Stimulated activated CD4-positive, alpha-beta T cell treated with anti-CD3 and anti-CD28 coated beads, Interleukin-2, amount 100 ng/mL, for 4 hours (primary cell): ENCODE results near the gene UMODL1.

ENCODE experiments used
- DNase-seq: peaks from one replicate; pipeline ENCODE4 v3.0.0-alpha.2; 2020; ENCODE audit warnings: low read depth

Gene UMODL1, protein sequence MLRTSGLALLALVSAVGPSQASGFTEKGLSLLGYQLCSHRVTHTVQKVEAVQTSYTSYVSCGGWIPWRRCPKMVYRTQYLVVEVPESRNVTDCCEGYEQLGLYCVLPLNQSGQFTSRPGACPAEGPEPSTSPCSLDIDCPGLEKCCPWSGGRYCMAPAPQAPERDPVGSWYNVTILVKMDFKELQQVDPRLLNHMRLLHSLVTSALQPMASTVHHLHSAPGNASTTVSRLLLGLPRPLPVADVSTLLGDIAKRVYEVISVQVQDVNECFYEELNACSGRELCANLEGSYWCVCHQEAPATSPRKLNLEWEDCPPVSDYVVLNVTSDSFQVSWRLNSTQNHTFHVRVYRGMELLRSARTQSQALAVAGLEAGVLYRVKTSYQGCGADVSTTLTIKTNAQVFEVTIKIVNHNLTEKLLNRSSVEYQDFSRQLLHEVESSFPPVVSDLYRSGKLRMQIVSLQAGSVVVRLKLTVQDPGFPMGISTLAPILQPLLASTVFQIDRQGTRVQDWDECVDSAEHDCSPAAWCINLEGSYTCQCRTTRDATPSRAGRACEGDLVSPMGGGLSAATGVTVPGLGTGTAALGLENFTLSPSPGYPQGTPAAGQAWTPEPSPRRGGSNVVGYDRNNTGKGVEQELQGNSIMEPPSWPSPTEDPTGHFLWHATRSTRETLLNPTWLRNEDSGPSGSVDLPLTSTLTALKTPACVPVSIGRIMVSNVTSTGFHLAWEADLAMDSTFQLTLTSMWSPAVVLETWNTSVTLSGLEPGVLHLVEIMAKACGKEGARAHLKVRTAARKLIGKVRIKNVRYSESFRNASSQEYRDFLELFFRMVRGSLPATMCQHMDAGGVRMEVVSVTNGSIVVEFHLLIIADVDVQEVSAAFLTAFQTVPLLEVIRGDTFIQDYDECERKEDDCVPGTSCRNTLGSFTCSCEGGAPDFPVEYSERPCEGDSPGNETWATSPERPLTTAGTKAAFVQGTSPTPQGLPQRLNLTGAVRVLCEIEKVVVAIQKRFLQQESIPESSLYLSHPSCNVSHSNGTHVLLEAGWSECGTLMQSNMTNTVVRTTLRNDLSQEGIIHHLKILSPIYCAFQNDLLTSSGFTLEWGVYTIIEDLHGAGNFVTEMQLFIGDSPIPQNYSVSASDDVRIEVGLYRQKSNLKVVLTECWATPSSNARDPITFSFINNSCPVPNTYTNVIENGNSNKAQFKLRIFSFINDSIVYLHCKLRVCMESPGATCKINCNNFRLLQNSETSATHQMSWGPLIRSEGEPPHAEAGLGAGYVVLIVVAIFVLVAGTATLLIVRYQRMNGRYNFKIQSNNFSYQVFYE

DNA sequence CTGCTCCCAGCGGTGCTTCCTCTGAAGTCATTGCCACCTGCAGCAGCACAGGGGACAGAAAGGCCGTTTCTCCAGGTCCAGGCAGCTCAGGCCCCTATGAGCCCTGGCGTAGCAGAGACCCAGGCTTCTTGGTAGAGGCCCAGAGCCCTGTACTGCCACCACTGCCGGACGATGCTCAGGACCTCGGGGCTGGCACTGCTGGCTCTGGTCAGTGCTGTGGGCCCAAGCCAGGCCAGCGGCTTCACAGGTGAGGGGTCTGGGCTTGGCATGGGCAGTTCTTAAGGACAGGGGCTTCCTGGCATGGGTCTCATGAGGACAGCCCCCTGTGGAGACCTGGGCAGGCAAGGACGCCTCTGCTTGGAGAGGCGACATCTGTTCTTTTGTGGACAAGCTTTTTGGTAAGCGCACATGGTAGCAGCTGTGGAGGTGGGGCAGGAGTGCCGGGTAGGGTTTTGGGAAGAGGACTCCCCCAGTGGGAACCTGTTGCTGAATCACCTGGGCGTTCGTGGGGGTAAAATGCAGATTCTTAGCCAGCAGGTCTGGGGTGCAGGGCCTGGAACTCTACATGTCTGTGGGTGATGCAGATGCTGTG, at the start of gene UMODL1:
Gene UMODL1, plus strand, starts transcription at position 172 of the 592 bp plus-strand sequence. Its CDS starts 0 bp downstream, at position 172.
- no peak for DNase-seq

DNA sequence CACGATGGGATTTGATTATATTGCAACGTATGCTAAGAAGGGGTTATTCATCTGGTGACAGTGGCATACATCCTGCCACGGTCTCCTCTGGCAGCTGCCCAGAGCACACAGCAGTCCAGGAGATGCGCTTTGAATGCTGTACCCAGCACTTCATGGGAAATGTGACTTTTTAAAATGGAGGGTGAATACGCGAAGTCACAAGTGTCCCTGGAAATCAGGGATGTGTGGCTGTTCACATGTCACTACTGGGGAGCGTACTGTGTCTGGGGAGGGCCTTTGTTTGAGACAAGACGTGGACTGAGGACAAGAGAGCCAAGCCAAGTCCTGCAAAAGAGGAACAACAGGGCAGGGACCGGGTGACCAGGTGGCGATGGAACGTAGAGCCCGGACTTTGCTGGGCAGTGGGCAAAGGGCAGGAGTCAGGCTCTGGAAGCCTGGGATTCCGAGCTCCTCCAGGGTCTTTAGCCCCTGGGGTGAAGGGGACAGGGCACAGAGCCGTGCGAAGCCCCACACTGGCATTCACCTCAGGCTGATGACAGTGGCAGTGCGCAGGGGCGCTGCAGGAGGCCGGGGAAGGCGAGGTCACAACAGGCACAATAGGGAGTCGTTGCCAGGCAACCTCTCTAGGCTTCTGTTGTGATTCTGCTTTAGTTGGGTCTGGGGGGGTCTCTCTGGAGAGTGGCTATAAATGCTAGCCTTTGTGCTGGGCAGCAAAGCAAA, 49.6 kb upstream of the UMODL1 start:
- no peak for DNase-seq

DNA sequence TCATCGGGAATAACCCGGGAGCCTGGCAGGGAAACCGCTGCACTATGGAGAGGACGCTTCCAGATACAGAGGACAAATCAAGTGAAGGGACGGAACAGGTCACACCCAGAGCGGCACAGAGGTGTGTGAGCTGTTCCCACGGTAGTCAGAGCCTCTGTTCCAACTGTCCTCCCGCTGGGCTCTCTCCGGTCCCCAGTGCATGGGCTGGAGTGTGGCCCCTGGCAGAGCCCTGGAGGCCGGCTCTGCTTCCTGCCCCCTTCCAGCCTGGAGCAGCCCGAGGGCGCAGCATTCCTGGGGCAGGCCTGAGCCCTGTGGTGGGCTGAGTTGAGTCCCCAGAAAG, 49.1 kb upstream of the UMODL1 start:
- DNase-seq: no peak

DNA sequence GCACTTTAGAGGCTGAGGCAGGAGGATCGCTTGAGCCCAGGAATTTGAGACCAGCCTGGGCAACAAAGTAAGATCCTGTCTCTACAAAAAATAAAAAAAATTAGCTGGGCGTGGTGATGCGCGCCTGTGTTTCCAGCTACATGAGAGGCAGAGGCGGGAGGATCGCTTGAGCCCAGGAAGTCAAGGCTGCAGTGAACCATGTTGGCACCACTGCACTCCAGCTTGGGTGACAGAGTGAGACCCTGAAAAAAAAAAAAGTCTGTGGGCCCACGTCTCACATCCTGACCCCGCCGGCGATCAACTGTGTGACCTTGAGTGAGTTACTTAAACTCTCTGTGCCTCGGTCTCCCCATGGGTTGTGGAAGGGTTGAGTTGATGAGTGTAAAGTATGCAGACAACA, 48.2 kb upstream of the UMODL1 start:
- DNase-seq: no peak

DNA sequence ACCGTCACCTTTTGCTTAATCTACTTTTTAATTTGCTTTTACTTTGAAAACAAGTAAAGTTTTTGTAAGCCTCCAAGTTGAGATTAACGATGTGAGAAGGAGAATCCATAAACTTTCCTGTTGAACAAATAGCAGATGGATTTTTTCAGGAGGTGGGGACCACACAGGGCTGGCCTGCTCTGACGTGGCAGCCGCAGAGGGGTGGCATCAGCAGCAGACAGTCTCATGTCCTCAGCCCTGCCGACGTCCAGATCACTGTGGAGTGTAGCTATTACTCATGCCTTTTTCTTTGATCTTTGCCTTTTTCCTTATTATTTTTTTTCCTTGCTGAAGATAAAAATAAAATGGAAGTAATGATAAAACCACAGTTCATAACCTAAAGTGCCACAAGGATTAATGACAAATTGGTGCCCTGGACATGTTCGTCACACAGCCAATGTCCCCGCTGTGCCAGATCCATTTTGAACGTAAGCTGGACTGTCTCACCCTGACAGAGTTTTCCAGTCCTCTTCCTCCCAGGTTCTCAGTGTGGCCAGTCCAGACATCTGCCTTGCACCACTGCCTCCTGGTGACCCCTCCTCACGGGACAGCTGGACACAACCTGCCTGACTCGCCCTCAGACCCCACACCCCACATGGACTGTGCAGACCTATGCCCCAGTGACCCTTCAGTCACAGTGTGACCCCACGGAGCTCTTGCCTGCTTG, 45.6 kb upstream of the UMODL1 start:
- no peak for DNase-seq

DNA sequence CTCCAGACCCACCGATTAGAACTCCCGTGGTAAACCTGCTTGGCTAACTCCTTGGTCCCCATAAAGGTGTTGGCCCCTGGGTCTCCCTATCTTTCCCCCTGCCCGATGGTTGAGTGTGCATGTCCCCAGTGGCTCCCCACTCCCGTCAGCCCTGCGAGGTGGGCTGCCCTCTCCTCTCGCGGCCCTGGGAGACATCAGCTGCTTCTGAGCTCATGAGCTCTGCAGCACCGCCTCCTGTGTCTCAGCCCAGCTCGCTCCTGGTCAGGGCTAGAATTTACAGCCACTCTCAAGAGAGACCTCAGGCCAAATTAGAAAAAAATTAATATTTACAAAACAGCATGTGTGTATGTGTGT, 45.1 kb upstream of the UMODL1 start:
- no peak for DNase-seq

DNA sequence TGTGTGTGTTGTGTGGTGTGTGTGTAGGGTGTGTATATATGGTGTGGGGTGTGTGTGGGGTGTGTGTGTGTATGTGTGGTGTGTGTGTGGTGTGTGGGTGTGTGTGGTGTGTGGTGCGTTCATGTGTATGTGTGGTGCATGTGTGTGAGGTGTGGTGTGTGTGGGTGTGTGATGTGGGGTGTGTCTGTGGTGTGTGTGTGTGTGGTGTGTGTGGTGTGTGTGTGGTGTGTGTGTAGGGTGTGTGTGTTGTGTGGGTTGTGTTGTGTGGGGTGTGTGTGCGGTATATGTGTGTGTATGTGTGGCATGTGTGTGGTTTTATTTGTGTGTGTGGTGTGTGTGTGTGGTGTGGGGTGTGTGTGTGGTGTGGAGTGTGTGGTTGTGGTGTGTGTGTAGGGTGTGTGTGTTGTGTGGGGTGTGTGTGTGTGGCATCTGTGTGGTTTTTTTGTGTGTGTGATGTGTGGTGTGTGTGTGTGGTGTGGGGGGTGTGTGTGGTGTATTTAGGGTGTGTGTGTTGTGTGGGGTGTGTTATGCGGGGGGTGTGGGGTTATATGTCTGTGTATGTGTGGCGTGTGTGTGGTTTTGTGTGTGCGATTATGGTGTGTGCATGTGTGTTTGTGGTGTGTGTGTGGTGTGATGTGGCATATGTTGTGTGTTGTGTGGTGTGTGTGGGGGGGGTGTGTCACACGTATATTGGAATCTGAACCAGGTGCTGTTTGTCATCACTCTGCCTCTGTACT, 43.9 kb upstream of the UMODL1 start:
- DNase-seq: no peak

DNA sequence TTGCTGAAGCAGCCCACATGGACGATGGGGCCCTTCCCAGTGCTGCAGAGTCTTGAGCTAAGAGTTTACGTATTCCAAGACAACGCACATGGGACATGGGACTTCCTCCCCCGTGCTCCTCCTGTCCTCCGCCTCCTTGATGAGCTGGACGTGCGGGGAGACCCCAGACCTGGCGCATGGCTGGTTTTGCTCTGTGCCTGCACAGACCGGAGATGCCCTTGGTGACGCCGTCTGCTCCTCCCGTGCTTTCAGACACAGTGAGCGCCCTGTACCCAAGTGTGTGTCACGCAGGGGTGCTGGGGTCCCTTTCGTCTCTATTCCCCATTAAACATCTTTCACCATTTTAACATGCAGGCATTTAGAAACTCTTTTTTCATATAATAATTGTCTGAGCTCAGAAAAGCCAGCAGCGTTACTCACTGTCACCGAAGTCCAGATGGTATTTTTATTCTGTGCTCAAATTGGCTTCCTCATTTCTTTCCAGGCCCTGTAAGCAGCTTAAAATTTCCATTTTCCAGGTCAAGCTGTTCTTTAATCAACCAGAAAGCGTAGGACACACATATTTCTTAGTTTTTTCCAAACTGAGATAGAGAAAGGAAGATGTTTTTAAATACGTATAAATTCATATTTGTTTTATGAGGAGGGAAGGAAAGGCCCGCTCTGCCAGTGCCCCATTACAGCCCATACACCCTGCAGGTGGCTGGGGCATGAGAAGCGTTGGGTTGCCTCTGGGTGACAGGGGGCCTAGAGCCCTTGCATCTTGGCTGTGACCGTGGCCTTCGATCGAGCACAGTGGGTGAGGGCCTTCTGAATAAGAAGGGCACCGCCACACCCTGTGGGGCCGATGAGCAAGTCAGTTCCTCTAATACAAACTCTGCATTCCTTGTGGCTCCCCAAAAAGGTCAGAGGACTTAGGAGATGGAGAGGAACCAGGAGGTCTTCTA, 43.0 kb upstream of the UMODL1 start:
- DNase-seq: no peak

DNA sequence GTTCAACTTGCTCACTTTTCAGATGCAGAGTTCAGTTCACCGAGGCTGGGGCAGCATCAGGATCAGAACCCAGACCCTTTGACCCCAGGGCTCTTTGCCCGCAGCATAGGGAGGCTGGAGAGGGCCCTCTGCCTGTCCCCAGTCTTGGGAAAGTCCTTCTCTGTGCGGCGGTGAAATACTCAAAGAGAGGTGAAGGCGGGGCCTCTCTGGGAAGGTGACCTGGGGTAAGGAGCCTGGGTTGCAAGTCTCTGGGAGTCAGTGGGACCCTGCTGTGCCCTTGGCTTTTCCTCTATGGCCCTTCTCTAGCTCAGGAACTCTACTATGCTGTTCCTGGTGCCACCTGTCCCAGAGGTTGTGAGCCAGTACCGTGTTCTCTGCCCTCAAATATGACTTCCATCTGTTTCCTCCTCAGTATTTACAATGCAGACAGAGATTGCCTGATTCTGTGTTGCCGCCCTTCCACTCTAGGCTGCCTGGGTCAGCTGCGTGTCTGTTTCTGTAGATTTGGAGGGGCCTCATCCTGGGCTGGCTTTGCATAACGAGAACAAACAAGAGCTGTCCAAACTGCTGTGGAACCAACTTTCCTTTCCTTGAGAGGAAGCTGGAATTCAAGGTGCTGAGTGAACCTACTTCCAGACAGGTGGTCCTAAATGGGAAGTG, 42.2 kb upstream of the UMODL1 start:
- DNase-seq: no peak

DNA sequence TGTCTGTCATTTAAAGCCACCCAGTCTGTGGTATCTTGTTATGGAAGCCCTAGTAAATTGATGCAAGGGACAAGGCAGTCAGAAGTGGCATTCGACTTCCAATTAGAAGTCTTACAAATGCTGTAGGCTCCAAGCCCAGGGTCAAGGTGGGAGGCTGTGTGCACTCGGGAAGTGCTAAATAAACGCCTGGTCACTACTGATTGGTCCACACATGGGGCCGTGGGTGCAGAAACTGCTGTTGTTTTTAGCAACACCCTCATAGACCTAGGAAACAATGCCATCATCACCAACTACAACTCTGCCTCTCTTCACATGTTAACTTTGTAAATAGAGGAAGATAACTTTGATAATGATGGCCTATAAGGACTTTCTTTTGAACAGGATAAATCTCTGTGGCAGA, 40.8 kb upstream of the UMODL1 start:
- DNase-seq: no peak

DNA sequence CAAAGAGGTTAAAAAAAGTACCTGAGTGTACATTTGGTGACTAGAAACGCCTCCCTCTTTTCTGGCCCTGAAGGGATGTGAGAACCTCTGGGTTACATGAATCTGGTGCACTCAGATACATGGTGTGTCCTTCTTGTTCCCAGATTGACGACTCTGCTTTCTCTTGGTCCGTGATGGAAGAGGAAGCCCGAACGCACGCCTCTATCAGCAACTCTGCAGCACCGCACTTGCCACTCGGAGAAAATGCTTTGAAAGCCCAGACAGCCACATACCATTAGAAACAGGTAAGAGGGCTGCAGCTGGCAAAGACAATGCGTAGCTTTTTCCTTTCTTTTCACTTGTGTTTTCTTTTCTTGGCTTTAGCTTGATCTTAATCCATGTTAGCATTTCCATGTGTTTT, 39.9 kb upstream of the UMODL1 start:
- no peak for DNase-seq

DNA sequence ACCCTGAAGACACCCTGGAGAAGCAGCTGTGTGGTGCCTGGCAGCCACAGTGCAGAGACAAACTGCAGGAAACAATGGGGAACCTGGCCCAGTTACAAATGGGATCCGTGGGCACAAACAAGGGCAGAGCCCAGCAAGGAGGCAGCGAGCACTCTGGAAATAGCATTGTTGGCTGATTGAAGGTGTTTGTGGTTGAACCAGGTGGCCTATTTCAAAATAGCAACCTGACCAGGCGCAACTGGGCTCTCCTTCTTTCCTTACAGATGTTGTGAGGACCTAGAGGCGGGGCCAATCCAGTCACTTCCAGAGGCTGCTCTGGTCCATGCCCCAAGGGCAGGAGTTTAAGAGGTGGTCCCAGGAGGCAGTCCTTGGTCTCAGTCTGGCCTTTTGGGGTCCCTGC, 39.3 kb upstream of the UMODL1 start:
- no peak for DNase-seq

DNA sequence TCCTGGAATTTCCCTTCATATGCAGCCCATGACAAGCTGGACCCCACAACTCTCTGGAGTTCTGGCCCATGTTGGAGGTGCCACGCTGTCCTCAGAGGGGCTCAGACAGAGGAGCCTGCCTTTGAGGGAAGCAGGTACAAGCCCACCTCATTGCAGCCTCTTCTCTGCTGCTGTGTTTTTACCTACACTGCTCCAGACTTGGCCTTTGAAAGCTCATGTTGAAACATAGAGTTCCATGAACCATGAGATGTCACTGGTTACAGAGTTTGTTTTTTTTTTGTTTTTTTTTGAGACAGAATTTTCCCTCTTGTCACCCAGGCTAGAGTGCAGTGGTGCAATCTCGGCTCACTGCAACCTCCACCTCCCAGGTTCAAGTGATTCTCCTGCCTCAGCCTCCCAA, 38.9 kb upstream of the UMODL1 start:
- DNase-seq: no peak

DNA sequence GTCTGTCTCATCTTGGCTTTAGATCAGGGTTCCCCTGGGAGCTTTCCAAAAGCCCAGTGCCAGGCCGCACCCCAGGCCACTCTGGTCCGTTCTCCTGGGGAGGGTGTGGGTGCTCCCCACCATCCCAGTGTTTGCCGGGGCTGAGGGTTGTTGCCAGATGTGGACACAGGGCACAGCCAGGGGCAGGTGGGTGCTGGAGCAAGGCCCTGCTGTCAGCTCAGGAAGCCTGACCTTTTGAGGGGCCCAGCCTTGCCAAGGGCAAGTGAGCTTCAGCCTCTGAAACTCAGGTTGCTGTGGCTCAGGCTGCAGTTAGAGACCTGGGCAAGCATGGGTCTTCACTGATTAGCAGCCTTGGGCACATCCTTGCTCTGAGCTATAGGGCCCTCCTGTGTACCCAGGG, 38.1 kb upstream of the UMODL1 start:
- DNase-seq: no peak

DNA sequence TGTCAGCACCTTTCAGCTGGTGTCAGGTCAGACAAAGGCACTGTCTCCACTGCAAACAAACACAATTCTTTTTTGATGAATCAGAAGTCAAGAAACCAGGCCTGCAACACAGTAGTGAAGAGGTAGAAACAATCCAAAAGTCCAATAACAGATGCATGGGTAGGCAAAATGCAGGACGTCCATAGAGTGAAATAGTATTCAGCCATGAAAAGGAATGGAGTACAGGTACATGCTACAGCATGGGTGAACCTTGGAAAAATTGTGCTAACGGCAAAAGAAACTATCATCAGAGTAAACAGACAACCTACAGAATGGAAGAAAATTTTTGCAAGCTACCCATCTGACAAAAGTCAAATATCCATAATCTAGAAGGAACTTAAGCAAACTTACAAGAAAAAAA, 34.8 kb upstream of the UMODL1 start:
- no peak for DNase-seq

DNA sequence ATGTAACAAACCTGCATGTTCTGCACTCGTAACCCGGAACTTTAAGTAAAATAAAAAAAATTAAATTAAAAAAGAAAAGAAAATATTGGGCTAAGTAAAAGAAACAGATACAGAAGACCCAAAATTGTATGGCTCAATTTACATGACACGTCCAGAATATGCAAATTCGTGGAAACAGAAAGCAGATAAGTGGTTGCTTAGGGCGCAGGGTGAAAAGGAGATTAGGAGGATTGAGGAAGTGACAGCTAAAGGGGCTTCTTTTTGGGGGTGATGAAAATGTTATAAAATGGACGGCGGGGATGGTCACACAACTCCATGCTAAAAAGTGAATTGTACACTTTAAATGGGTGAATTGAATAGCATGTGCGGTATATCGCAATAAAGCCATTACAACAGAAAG, 33.6 kb upstream of the UMODL1 start:
- DNase-seq: no peak

DNA sequence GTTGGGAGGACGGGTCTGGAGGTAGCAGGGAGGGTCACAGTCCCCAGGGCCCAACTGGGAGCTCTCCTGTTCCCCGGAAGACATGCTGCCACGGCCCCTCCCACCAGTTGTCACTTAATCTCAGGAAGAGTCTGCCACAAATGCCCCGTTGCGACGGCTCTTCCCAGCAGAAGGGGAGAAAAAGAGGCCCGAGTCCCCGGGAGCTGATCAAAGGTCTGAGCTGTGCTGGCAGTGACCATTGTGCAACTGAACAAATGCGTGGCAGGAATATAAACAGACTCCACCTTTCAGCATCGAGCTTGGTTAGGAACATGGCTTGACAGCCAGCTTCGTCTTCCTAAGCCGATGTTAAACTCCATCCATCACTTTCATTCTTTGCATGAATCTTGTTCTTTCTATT, 33.2 kb upstream of the UMODL1 start:
- no peak for DNase-seq

DNA sequence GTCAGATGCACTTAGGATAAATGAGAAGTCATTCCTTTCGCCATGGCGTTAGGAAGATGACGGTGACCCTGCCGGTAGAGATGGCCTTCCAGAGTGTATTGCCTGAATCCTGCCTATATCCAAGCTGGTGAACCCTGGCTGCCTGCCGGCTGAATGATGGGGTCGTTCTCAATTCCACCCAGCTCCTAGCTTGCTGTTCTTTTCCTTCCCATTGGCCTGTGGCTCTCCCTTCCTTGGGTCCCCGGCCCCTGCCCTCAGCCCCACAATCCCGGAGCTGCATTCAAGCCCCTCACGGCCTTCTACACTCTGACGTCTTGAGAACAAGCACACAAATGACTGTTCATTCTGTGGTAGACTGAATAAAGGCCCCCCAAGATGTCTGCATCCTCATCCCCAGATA, 32.7 kb upstream of the UMODL1 start:
- DNase-seq: no peak
